ENCODE results near the gene PARVB. TPM values are rescaled to one million over a fixed set of nuclear protein-coding genes. Genes with fewer than 3 reads are reported as not detected.
A peak's percentile ranks its signal among the peaks of the same experiment; 100 is the strongest.

PARVB gene
- total RNA-seq, 1 donor from 2014 or later = 49.3 TPM

DNA sequence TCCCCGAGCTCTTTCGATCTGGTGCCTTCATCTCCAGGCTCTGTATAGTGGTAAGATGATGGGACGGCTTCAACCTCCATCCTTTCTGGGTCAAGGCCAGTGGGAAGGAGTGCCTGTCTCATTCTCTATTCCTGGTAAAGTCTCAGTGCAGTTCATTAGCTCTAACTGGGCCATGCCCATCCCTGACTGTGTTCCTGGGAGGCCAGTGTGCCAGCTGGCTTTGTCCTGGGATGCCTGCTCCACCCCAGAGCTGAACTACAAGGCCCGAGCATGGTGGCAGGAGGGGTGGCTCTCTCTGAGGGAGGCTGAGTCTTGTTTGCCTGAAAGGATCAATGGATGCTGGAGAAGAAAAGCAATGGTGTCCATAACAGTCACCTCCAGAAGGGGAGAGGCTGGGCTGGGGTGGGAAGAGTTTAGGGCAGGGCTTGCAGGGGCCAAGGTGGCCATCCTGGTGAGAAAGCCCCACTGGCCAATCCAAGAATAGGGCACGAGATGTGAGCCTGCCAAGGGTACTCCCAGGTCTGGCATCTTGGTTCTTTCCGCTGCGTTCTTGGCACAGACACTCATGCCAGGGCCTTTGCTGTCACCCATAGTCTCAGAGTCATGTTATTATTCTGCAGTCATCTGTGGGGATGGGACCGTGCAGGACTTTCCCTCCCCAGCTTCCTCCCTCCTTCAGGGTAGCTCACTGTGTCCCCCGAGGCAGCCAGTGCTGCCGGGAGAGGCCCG is 60.1 kb downstream of the PARVB start:
- Histone ChIP-seq H3K4me3 (no peak overlapping the region), H3K27me3 (no peaks in the 10 kb centered on the region), H3K4me1 (peaks cover 14% of the 10 kb centered on the region), H3K27ac (no peak overlapping the region), H3K9me3 (no peaks in the 10 kb centered on the region), H3K36me3 (no peaks in the 10 kb centered on the region)
- intact Hi-C loops (cut with DNase I) = loop anchor here (5.0 kb wide), 1 partner anchor 543 kb away; no protein-coding TSS in a partner anchor
- DNase-seq (no peak), ATAC-seq (no peak)
- TF ChIP-seq, protein P1, sequence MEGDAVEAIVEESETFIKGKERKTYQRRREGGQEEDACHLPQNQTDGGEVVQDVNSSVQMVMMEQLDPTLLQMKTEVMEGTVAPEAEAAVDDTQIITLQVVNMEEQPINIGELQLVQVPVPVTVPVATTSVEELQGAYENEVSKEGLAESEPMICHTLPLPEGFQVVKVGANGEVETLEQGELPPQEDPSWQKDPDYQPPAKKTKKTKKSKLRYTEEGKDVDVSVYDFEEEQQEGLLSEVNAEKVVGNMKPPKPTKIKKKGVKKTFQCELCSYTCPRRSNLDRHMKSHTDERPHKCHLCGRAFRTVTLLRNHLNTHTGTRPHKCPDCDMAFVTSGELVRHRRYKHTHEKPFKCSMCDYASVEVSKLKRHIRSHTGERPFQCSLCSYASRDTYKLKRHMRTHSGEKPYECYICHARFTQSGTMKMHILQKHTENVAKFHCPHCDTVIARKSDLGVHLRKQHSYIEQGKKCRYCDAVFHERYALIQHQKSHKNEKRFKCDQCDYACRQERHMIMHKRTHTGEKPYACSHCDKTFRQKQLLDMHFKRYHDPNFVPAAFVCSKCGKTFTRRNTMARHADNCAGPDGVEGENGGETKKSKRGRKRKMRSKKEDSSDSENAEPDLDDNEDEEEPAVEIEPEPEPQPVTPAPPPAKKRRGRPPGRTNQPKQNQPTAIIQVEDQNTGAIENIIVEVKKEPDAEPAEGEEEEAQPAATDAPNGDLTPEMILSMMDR (IDR thresholded peaks at IDR 0.05) = no peak

DNA sequence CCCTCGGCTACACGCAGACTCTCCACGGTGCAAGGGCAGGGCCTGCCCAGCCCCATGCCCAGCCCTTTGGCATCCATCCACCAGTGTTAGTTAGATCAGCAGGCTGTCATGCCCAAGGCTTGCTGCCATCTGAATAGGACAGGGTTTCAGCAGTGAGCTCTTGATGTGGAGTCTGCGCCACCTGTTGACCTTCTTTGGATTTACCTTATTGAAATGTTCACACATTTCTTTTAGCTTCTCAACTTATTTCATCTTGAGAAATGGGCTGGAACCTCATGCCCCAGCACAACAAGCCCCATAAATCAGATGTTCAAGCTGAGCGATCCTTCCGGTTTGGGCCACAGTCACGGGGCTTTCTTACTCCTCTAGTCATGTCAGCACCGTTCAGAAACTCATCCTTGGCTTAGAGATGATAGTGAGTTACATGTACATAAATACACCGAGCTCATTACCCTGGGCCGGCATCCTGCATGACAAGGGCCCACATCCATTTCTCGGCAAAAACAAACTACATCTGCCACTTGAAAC is 61.7 kb downstream of the PARVB start:
- Histone ChIP-seq H3K4me1 (peaks cover 20% of the 10 kb centered on the region), H3K9me3 (no peaks in the 10 kb centered on the region), H3K27ac (no peak overlapping the region), H3K4me3 (no peak overlapping the region), H3K27me3 (no peaks in the 10 kb centered on the region), H3K36me3 (no peaks in the 10 kb centered on the region)
- TF ChIP-seq, protein P1 (IDR thresholded peaks at IDR 0.05) = peak; percentile 40
- DNase-seq (peak; percentile 69), ATAC-seq (peak; percentile 73)
- intact Hi-C loops (cut with DNase I) = no loop called here

DNA sequence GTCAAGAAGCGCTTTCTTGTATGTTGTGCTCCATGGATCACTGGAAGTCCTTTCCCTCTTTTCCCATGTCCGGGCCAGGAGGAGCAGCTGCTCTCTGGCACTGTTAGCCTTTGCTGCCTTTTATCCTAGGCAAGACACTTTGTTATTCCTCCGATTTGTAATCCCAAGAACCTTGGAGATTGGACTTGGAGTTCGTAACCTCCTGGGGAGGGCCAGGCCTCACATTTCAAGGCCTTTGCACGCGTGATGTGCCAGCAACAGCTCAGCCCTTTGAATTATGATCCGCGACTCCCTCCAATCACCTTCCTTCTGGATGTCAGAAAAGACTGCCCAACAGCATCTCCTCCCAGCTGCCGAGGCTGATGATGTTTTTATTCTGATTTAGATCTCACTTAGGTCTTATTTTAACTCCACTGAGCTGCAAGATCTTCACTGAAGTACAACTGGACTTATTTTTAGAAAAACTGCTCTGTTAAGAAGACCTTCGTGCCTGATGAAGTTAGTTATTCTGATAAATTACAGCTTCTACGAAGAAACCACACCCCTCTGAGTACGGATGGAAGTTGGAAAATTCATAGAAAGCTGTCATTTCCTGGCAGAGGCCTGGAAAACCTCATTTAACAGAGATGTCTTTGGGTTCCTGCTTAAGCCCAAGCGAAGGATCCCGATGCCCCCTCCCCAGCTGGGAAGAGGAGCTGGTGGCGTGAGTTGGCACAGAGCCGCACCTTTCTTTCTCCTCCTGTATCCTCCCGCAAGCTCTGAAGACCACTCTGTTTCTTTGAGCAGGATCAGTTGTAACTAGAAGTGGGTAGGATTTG is 62.4 kb downstream of the PARVB start:
- ATAC-seq (no peak), DNase-seq (no peak)
- Histone ChIP-seq H3K4me3 (no peak overlapping the region), H3K27me3 (no peaks in the 10 kb centered on the region), H3K27ac (no peak overlapping the region), H3K4me1 (peaks cover 20% of the 10 kb centered on the region), H3K9me3 (no peaks in the 10 kb centered on the region), H3K36me3 (no peaks in the 10 kb centered on the region)
- intact Hi-C loops (cut with DNase I) = no loop called here
- TF ChIP-seq, protein P1 (IDR thresholded peaks at IDR 0.05) = no peak

DNA sequence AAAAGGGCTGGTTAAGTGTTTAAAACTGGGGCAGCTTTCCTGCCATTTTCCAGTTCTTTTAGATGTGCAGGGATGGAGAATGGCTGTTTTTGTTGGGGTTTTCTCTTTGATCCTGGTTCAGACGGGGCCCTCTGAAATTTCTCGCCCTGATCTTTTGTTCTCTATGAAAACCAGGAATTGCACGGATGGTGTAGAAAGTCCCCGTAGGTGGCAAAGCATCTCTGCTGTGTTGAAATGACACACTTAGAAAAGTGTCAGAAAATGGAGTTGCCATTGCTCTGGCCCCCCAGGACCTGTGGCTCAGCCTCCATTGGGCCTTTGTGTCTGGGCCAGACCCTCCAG is 63.0 kb downstream of the PARVB start:
- H3K27me3 ChIP-seq = no peaks in the 10 kb centered on the region
- TF ChIP-seq, protein P1 (IDR thresholded peaks at IDR 0.05) = no peak
- H3K36me3 ChIP-seq = no peaks in the 10 kb centered on the region
- no peaks in the 10 kb centered on the region for H3K9me3 ChIP-seq
- no peak overlapping the region for H3K4me3 ChIP-seq
- intact Hi-C loops (cut with DNase I) = no loop called here
- ATAC-seq (no peak), DNase-seq (no peak)
- H3K27ac ChIP-seq = no peak overlapping the region
- peaks cover 20% of the 10 kb centered on the region for H3K4me1 ChIP-seq

DNA sequence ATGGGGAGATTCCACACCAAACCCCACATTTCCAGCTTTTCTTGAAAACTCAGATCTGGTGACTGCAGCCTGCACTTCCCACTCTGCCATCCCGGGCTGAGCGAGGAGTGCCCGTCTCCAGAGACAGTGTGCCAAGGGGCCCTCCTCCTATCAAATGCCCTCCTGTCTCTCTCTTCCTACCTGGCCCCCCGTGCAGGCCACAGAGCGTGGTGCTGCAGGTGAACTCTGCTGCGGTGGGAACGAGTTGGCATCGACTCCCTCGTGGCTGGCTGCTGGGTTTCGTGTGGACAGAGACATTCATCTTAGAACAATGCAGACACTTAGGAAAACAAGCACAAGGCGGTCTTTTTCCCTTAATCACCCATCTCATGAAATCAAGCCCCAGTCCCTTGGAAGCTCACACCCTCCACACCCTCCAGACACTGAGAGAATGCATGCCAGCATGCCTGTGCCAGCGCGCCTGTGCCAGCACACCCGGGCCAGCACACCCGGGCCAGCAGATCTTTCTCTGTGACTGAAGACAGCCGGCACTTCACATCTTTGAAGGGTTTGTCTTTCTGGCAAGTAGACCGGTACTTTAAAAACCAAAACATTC is 65.0 kb downstream of the PARVB start:
- intact Hi-C loops (cut with DNase I) = no loop called here
- H3K27me3 ChIP-seq = no peaks in the 10 kb centered on the region
- H3K36me3 ChIP-seq = no peaks in the 10 kb centered on the region
- H3K4me3 ChIP-seq = no peak overlapping the region
- no peak overlapping the region for H3K27ac ChIP-seq
- TF ChIP-seq, protein P1 (IDR thresholded peaks at IDR 0.05) = no peak
- H3K9me3 ChIP-seq = no peaks in the 10 kb centered on the region
- peak; percentile 80 for ATAC-seq
- DNase-seq = peak; percentile 70
- peaks cover 20% of the 10 kb centered on the region for H3K4me1 ChIP-seq

All from upper lobe of right lung (tissue), 1 donor.